ENCODE results near the gene SSNA1.

SSNA1 gene

DNA sequence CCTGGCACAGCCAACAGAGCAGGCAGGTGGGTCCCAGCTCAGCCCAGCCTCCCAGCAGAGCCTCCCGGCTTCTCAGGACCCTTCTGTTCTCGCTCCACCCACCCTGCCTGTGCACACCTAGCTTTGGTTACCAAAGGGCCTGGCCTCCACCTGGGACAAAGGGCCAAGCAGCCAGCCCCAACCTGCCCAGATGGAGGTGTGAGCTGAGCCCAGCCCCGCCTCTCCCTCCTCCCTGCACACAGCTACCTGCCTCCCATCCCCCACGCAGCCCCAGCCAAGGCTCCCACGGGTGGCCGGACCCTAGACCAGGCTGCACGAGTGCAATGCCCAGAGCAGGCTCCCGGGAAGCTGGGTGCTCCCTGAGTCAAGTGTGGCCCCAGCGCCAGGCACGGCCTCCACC is 6.4 kb downstream of the SSNA1 start:
- no peaks in the 10 kb centered on the region for H3K27me3 ChIP-seq (ENCODE audit: control insufficient read depth, insufficient read depth, low read length)
- peaks cover 5% of the 10 kb centered on the region; the same call in 1 of the 2 replicates for H3K36me3 ChIP-seq (ENCODE audit: control insufficient read depth, insufficient read depth, low read length)
- H3K9me3 ChIP-seq (ENCODE audit: control insufficient read depth, insufficient read depth, low read length) = no peaks in the 10 kb centered on the region
- no CpG with 5 or more reads among the region's 10 CpGs for WGBS (ENCODE audit: insufficient coverage, insufficient read length)
- no peak overlapping the region for H3K27ac ChIP-seq (ENCODE audit: low read length)
- H3K4me1 ChIP-seq (ENCODE audit: control insufficient read depth, insufficient read depth, low read length) = peaks cover 8% of the 10 kb centered on the region
- no peak for DNase-seq (ENCODE audit: low read depth, low spot score)
- H3K4me3 ChIP-seq (ENCODE audit: low read length) = no peak overlapping the region

DNA sequence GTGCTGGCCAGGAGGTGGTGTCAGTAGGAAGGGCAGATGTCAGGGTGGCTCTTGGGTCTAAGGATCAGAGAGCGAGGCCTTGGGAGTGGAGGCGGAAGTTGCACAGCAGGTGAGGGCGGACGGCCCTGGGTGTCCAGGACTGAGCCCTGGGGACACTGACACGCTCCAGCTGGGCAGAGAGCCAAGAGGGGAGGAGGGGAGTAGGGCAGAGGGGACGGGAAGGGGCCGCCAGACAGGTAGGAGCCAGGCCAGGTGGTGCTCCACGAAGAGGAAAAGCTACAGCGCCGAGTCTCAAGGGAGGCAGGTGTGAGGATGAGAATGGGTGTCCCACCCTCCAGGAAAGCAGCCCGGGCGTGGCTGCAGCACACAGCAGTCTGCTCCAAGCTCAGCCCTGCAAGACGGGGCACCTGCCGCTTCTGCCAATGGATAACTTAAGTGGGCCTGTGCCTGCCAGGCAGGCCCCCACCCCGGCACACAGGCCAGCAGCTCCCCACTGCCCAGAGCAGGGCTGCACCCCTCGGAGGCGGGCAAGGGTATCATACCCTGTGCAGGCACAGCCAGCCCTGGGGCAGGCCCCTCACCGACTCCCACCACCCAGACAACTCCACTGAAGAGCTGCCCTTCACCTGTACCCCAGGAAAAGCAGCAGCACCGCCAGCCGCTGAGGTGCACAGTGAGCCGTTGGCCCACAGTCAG is 7.2 kb downstream of the SSNA1 start:
- H3K36me3 ChIP-seq (ENCODE audit: control insufficient read depth, insufficient read depth, low read length) = peaks cover 5% of the 10 kb centered on the region; the same call in 1 of the 2 replicates
- no peaks in the 10 kb centered on the region for H3K27me3 ChIP-seq (ENCODE audit: control insufficient read depth, insufficient read depth, low read length)
- no CpG with 5 or more reads among the region's 21 CpGs for WGBS (ENCODE audit: insufficient coverage, insufficient read length)
- no peaks in the 10 kb centered on the region for H3K9me3 ChIP-seq (ENCODE audit: control insufficient read depth, insufficient read depth, low read length)
- no peak for DNase-seq (ENCODE audit: low read depth, low spot score)
- no peak overlapping the region for H3K4me3 ChIP-seq (ENCODE audit: low read length)
- no peak overlapping the region for H3K27ac ChIP-seq (ENCODE audit: low read length)
- H3K4me1 ChIP-seq (ENCODE audit: control insufficient read depth, insufficient read depth, low read length) = peaks cover 8% of the 10 kb centered on the region

DNA sequence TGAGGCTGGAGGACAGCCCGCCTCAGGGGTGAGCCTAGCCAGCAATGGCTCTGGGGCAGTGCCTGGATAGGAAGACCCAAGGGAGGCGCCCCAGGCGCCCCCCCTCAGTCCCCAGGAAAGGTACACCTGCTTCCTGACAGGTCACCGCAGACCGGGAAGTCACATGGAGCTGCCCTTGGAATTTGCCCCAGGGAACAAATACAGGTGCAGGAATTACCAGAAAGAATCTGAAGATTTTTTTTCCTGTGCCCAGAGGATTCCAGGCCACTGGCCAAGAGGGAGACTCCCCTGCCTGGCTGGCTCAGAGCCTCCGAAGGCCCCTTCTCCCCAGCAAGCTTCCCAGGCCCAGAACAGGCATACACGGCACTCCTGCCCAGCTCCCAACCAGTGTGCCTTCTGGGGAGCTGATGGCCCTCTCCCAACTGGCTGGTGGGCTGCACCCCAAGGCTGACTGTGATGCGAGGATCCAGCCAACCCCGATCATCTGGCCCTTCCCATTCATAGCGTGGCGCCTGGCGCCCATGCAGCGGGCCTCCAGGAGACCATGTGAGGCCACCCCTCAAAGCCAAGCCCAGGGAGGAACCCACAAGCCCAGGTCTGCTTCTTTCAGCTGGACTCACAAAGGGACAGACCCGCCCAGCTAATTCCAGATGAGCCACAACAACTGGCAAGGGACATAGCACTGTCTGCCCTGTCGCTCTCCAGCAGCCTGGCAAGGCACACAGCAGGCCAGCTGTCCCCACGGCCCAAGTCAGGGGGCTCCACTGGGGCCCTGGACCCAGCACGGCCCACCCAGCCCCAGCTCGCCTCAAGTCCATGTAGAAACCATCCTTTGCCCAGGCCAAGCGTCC is 9.8 kb downstream of the SSNA1 start:
- no peak for DNase-seq (ENCODE audit: low read depth, low spot score)
- no peaks in the 10 kb centered on the region for H3K27me3 ChIP-seq (ENCODE audit: control insufficient read depth, insufficient read depth, low read length)
- H3K9me3 ChIP-seq (ENCODE audit: control insufficient read depth, insufficient read depth, low read length) = no peaks in the 10 kb centered on the region
- H3K4me3 ChIP-seq (ENCODE audit: low read length) = no peak overlapping the region
- H3K36me3 ChIP-seq (ENCODE audit: control insufficient read depth, insufficient read depth, low read length) = peaks cover 3% of the 10 kb centered on the region; the same call in 1 of the 2 replicates
- H3K4me1 ChIP-seq (ENCODE audit: control insufficient read depth, insufficient read depth, low read length) = peaks cover 10% of the 10 kb centered on the region
- WGBS (ENCODE audit: insufficient coverage, insufficient read length) = no CpG with 5 or more reads among the region's 19 CpGs
- H3K27ac ChIP-seq (ENCODE audit: low read length) = no peak overlapping the region

DNA sequence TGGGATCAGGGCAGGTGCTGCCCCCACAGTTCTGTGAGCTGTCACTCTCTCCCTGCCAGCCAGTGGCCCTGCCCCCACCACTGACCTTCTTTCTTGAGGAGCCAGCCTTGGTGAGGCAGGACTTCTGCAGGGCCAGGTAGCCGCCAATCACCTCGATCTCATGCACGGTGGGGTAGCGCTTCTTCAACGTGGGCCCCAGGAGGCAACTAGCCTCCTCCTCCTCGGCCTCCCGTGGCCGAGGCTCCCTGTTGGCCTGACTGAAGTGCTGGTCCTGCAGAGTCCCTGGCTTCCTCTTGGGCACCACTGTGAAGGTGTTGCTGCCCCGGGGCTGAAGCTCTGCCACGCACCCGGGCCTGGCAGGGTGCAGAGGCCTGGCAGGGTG is 10.4 kb downstream of the SSNA1 start:
- no peaks in the 10 kb centered on the region for H3K27me3 ChIP-seq (ENCODE audit: control insufficient read depth, insufficient read depth, low read length)
- H3K27ac ChIP-seq (ENCODE audit: low read length) = no peak overlapping the region
- DNase-seq (ENCODE audit: low read depth, low spot score) = no peak
- H3K36me3 ChIP-seq (ENCODE audit: control insufficient read depth, insufficient read depth, low read length) = peaks cover 3% of the 10 kb centered on the region; the same call in 1 of the 2 replicates
- no peak overlapping the region for H3K4me3 ChIP-seq (ENCODE audit: low read length)
- H3K9me3 ChIP-seq (ENCODE audit: control insufficient read depth, insufficient read depth, low read length) = no peaks in the 10 kb centered on the region
- WGBS (ENCODE audit: insufficient coverage, insufficient read length) = no CpG with 5 or more reads among the region's 11 CpGs
- H3K4me1 ChIP-seq (ENCODE audit: control insufficient read depth, insufficient read depth, low read length) = peaks cover 10% of the 10 kb centered on the region

DNA sequence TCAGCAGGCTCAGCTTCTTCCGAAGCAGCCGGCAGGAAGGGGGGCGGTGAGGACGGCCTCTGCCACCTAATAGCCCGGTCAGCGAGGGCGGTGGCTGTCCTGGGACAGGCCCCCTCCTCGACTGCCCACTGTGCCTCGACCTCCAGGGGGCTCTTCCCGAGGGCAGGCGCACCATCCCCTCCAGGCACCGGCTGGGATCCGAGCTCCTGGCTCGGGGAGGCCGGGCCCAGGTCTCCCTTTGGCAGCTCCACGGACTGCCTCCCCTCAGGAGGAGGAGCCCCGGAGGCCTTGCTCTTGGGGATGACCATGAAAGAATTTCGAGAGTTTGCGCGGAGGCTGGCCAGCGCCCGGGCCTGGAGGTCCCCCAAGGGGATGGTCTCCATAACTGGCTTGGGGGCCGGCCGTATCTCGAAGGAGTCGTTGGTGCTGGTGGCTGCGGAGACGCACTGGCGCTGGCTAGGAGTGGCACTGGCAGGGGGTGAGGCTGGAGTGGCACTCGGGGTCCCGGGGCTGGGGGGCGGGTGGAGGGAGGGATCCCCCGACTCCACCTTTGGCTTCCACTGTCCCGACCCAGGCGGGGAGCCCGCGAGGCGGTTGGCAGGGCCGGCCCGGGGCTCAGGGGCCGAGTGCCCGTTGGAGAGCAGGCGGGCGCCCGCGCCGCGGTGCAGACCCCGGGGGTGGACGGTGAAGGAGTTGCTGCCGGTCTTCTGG is 11.1 kb downstream of the SSNA1 start:
- Histone ChIP-seq H3K36me3 (ENCODE audit: control insufficient read depth, insufficient read depth, low read length) (peaks cover 3% of the 10 kb centered on the region; the same call in 1 of the 2 replicates), H3K27ac (ENCODE audit: low read length) (no peak overlapping the region), H3K27me3 (ENCODE audit: control insufficient read depth, insufficient read depth, low read length) (no peaks in the 10 kb centered on the region), H3K9me3 (ENCODE audit: control insufficient read depth, insufficient read depth, low read length) (no peaks in the 10 kb centered on the region), H3K4me3 (ENCODE audit: low read length) (peak overlapping the region; percentile 42; the same call in 1 of the 2 replicates), H3K4me1 (ENCODE audit: control insufficient read depth, insufficient read depth, low read length) (peaks cover 9% of the 10 kb centered on the region)
- DNase-seq (ENCODE audit: low read depth, low spot score) = no peak
- no CpG with 5 or more reads among the region's 51 CpGs for WGBS (ENCODE audit: insufficient coverage, insufficient read length)

DNA sequence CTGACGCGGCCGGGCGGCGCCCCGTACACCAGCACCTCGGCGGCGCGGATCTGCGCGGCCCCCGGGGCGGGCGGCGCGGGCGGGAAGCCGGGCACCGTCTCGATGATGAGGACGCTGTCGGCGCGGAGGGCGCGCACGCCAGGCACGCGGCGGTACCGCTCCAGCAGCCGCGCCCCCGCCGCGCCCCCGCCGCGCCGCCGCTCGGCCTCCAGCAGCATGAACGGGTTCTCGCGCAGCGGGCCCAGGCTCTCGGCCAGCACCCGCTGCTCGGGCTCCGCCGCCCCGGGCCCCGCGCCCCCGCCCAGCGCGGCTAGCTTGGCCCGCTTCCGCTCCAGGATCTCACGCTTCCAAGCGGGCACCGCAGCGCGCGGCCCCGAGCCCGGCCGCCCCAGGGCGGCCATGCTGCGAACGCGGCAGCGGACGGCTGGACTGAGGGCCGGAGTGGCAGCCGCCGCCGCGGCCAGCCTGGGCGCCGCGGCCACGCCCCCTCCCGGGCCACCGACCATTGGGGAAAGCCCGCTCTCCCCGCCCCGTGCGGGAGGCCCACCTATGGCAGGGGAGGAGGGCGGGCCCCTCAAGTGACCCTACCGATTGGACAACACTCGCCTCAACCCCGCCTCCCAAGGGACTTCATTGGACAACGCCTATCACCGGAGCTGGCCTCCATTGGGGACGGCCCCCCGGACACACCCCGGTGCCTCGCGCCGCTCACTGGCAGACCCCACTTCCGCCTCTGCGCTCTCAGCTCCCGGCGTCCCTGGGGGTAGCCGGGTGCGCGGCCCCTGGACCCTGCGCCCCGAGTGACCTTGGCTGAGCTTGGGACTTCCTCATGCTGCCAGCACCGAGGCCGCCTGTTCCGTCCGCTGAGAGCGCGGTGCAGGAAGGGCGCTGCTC is 12.1 kb downstream of the SSNA1 start, which contains the start of gene TPRN:
TPRN (minus strand) TSS at position 431 of the 894 bp plus-strand sequence; CDS start at position 401, 30 bp downstream.
- WGBS (ENCODE audit: insufficient coverage, insufficient read length) = no CpG with 5 or more reads among the region's 118 CpGs
- Histone ChIP-seq H3K4me3 (ENCODE audit: low read length) (peak within 1 kb of the TSS; percentile 66; the same call in 1 of the 2 replicates), H3K27me3 (ENCODE audit: control insufficient read depth, insufficient read depth, low read length) (no peaks in the 10 kb centered on the region), H3K9me3 (ENCODE audit: control insufficient read depth, insufficient read depth, low read length) (no peaks in the 10 kb centered on the region), H3K4me1 (ENCODE audit: control insufficient read depth, insufficient read depth, low read length) (peaks cover 8% of the 10 kb centered on the region), H3K36me3 (ENCODE audit: control insufficient read depth, insufficient read depth, low read length) (peaks cover 3% of the 10 kb centered on the region; the same call in 1 of the 2 replicates), H3K27ac (ENCODE audit: low read length) (no peak within 1 kb of the TSS)
- peak; percentile 94 for DNase-seq (ENCODE audit: low read depth, low spot score)

DNA sequence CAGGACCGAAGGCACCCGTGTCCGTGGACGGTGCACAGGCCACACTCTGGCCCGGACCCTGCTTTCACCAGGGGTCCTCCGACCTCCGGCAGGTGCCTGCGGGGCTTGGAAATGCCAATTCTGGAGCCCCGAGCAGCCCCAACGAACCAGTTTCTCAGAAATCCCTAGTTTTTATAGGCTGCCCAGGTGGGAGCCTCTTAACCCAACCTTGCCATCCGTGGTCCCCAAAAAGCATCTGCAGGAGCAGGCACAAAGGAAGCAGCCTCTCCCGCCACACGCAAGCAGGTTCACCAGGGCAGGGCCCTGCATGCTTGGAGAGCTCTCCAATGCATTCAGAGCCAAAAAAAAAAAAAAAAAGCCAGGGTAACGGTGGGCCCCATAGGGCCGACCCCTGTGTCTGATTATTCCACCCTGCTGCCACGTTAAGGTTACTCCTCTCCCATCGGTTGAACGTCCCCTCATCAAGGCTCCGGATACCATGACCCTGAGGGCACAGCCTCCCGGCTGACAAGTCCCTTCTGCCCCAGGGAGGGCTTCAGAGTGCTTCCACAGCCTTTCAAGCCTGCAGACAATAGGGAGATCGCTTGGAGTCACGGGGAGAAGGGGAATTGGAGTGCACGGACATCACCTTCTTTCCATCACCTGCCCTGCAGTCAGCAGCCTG is 12.9 kb downstream of the SSNA1 start:
- Histone ChIP-seq H3K27ac (ENCODE audit: low read length) (no peak overlapping the region), H3K36me3 (ENCODE audit: control insufficient read depth, insufficient read depth, low read length) (peaks cover 3% of the 10 kb centered on the region; the same call in 1 of the 2 replicates), H3K9me3 (ENCODE audit: control insufficient read depth, insufficient read depth, low read length) (no peaks in the 10 kb centered on the region), H3K4me1 (ENCODE audit: control insufficient read depth, insufficient read depth, low read length) (peaks cover 10% of the 10 kb centered on the region), H3K27me3 (ENCODE audit: control insufficient read depth, insufficient read depth, low read length) (no peaks in the 10 kb centered on the region), H3K4me3 (ENCODE audit: low read length) (peak overlapping the region; percentile 39; the same call in 1 of the 2 replicates)
- DNase-seq (ENCODE audit: low read depth, low spot score) = no peak
- no CpG with 5 or more reads among the region's 23 CpGs for WGBS (ENCODE audit: insufficient coverage, insufficient read length)

DNA sequence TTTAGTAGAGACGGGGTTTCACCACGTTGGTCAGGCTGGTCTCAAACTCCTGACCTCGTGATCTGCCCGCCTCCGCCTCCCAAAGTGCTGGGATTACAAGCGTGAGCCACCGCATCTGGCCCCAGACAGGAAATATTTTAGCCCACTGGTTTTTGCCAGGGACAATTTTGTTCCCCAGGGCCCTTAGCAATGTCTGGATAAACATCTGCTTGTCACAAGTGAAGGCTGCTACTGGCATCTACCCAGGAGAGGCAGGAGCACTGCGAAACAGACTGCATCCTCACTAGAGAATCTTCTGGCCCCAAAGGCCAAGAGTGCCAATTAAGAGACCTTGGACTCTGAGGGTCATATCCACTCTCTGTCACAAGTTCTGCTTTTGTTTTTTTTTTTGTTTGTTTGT is 14.5 kb downstream of the SSNA1 start:
- H3K27me3 ChIP-seq (ENCODE audit: control insufficient read depth, insufficient read depth, low read length) = no peaks in the 10 kb centered on the region
- WGBS (ENCODE audit: insufficient coverage, insufficient read length) = no CpG with 5 or more reads among the region's 8 CpGs
- H3K4me1 ChIP-seq (ENCODE audit: control insufficient read depth, insufficient read depth, low read length) = peaks cover 10% of the 10 kb centered on the region
- no peaks in the 10 kb centered on the region for H3K9me3 ChIP-seq (ENCODE audit: control insufficient read depth, insufficient read depth, low read length)
- 0 out of 2 replicates have a peak, but pooled peaks cover 3% of the 10 kb centered on the region for H3K36me3 ChIP-seq (ENCODE audit: control insufficient read depth, insufficient read depth, low read length)
- DNase-seq (ENCODE audit: low read depth, low spot score) = no peak
- H3K27ac ChIP-seq (ENCODE audit: low read length) = no peak overlapping the region
- H3K4me3 ChIP-seq (ENCODE audit: low read length) = no peak overlapping the region

DNA sequence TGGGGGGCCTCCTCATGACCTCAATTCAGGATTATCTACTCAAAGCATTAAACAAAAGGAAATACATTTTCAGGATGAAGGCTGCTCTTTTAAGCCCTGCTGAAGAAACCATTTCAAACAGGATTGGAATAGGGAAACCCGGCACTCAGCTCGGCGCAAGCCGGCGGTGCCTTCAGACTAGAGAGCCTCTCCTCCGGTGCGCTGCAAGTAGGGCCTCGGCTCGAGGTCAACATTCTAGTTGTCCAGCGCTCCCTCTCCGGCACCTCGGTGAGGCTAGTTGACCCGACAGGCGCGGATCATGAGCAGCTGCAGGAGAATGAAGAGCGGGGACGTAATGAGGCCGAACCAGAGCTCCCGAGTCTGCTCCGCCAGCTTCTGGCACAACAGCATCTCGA is 16.3 kb downstream of the SSNA1 start:
- Histone ChIP-seq H3K27ac (ENCODE audit: low read length) (no peak overlapping the region), H3K4me3 (ENCODE audit: low read length) (peak overlapping the region; percentile 78), H3K27me3 (ENCODE audit: control insufficient read depth, insufficient read depth, low read length) (no peaks in the 10 kb centered on the region), H3K9me3 (ENCODE audit: control insufficient read depth, insufficient read depth, low read length) (no peaks in the 10 kb centered on the region), H3K36me3 (ENCODE audit: control insufficient read depth, insufficient read depth, low read length) (0 out of 2 replicates have a peak, but pooled peaks cover 3% of the 10 kb centered on the region), H3K4me1 (ENCODE audit: control insufficient read depth, insufficient read depth, low read length) (peaks cover 4% of the 10 kb centered on the region; the same call in 1 of the 2 replicates)
- DNase-seq (ENCODE audit: low read depth, low spot score) = no peak
- no CpG with 5 or more reads among the region's 21 CpGs for WGBS (ENCODE audit: insufficient coverage, insufficient read length)

Measured in iPS DF 6.9 (cell line).